Articular chondrocyte of knee joint (primary cell): ENCODE data around the gene KCTD1. TPM values are rescaled to one million over a fixed set of nuclear protein-coding genes. Genes with fewer than 3 reads are reported as not detected.

Source experiments
- small RNA-seq: library from RNA; depleted of rRNA; stranded (forward); fragments of <200 nt; gene quantifications from one replicate; pipeline ENCODE3, GENCODE V24; 2012
- total RNA-seq: library from RNA; depleted of rRNA; stranded (reverse); fragments of >200 nt; gene quantifications from 2 replicates; pipeline ENCODE4 v1.2.3, GENCODE V29; 2012

Gene KCTD1
- 7.7 and 8.5 TPM in 2 replicates for total RNA-seq

DNA sequence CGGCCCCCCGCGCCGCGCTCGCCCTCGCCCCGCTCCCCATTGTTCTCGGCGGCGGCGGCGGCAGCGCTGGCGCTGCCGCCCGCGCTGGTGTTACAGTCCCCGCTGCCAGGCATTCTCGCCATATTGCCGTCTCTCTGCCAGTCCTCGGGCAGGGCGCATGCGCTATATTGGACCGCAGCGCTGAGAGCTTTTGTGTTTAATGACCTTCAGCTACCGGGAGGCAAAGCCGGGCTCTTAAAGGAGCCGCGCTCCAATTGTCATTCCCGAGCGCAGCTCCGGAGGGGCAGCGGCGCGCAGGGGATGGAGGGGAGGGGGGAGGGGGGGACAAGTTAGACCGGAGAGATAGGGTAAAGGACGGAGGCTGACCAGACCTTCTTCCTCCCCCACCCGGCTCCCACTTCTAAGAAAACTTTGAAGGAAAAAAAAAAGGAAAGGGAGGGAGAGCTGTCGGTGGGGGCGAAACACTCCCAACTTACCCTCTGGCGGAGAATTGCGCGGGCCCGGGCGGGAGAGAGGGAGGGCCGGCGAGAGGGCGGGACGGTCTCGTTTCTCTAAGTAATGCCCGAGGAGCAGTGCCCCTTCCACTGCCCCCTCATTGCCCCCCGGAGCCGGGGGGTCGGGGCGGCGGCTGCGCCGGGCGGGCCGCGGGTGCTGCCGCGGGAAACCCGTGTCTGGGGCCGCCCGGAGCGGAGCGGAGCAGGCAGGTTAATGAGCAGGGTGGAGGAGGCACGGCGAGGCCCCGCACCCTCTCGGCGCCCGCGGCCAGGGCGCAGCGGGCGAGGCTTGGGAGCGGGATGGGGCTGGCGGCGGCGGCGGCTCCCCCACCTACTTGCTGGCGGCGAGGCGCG lies at the start of gene KCTD1:
Gene KCTD1, minus strand, starts transcription at position 139 of the 848 bp plus-strand sequence. Its CDS starts 17 bp downstream, at position 122.

Small RNAs within 50 kb of the gene (small RNA-seq; reads per million reads assigned to genes)
- gene MIR8057: not detected
